B cell (primary cell): Measurements from ENCODE around the gene USPL1. TPM values are rescaled to one million over a fixed set of nuclear protein-coding genes. Genes with fewer than 3 reads are reported as not detected.

Source experiments
- ATAC-seq: fragments of 200-7000 bp; cut with Tn5 transposase; one replicate; pipeline ENCODE4 v1.10.0; 2021; ENCODE audit warnings: low read depth, mild to moderate bottlenecking, moderate number of reproducible peaks, moderate library complexity
- CTCF ChIA-PET: fragments of 350-600 bp; sonication (Branson Sonifier 250); formaldehyde crosslinking; loops from one replicate; lab custom pipeline; 2021; ENCODE audit warnings: antibody characterized with exemption, inconsistent platforms; lab: Charles Lee
- POLR2A ChIA-PET: fragments of 350-600 bp; sonication (Branson Sonifier 250); formaldehyde crosslinking; loops from one replicate; lab custom pipeline; 2021; ENCODE audit warnings: antibody characterized with exemption; lab: Charles Lee
- DNase-seq: peaks from one replicate; pipeline ENCODE4 v3.0.0; 2013
- H2AFZ ChIP-seq: 2 replicates; pipeline ENCODE4 v1.6.1; 2012; ENCODE audit warnings: mild to moderate bottlenecking, low read depth, low read length; ENCODE audit not compliant: insufficient read depth, poor library complexity, severe bottlenecking
- H3K27ac ChIP-seq, 2 donors: 1 replicate in 1 of 2; 2 replicates in 1 of 2; pipeline ENCODE4 v1.5.1; 2012 to 2013; ENCODE audit warnings: low read length in 2 of 2, mild to moderate bottlenecking in 2 of 2, moderate library complexity in 1 of 2
- H3K27me3 ChIP-seq, 4 experiments: fragments of 200-600 bp in 1 of 4; sonication (generic) in 1 of 4; replicated peaks in 1 of 4; 1 replicate in 2 of 4; 2 replicates in 2 of 4; pipeline versions ENCODE4 v1.6.1 to v1.7.0; 2013 to 2016; ENCODE audit warnings: low read length in 3 of 4, mild to moderate bottlenecking in 2 of 4, mixed read lengths in 1 of 4, moderate library complexity in 1 of 4; ENCODE audit not compliant: insufficient read depth in 4 of 4, control insufficient read depth in 3 of 4; ENCODE audit errors: control extremely low read depth in 1 of 4
- H3K36me3 ChIP-seq, 2 experiments: replicated peaks in 1 of 2; 1 replicate in 1 of 2; 2 replicates in 1 of 2; pipeline versions ENCODE4 v1.6.1 to v1.7.1; 2013; ENCODE audit warnings: low read length in 1 of 2; ENCODE audit not compliant: insufficient read depth in 2 of 2, control insufficient read depth in 1 of 2; ENCODE audit errors: control extremely low read depth in 1 of 2, extremely low read depth in 1 of 2
- H3K4me1 ChIP-seq, 2 donors: fragments of 200-600 bp in 1 of 2; sonication (generic) in 1 of 2; 1 replicate in 1 of 2; 2 replicates in 1 of 2; pipeline versions ENCODE4 v1.5.1 to v1.6.1; 2013 to 2017; ENCODE audit warnings: low read length in 2 of 2; ENCODE audit not compliant: control insufficient read depth in 2 of 2, insufficient read depth in 2 of 2
- H3K4me2 ChIP-seq: replicated peaks from 2 replicates; pipeline ENCODE3; 2012; ENCODE audit warnings: mild to moderate bottlenecking, low read depth, low read length; ENCODE audit not compliant: poor library complexity, severe bottlenecking
- H3K4me3 ChIP-seq, 5 experiments: fragments of 200-600 bp in 1 of 5; sonication (generic) in 1 of 5; 1 replicate in 3 of 5; 2 replicates in 2 of 5; pipeline versions ENCODE4 v1.5.1 to v1.7.0; 2011 to 2016; ENCODE audit warnings: low read length in 4 of 5, mild to moderate bottlenecking in 4 of 5, low read depth in 2 of 5, control low read depth in 1 of 5, moderate library complexity in 1 of 5; ENCODE audit not compliant: insufficient read depth in 1 of 5; ENCODE audit errors: control extremely low read depth in 1 of 5, extremely low read depth in 1 of 5
- H3K79me2 ChIP-seq: fragments of 200-600 bp; sonication (generic); one replicate; pipeline ENCODE4 v1.6.0; 2016; ENCODE audit warnings: low read length; ENCODE audit not compliant: control insufficient read depth, insufficient read depth
- H3K9ac ChIP-seq: fragments of 200-600 bp; sonication (generic); 2 replicates; pipeline ENCODE4 v1.6.1; 2017; ENCODE audit warnings: mild to moderate bottlenecking, low read length, moderate library complexity
- H3K9me3 ChIP-seq, 3 donors: one replicate each; pipeline versions ENCODE4 v1.6.1 to v1.7.1; 2013; ENCODE audit warnings: low read length in 2 of 3; ENCODE audit not compliant: control insufficient read depth in 2 of 3, insufficient read depth in 1 of 3; ENCODE audit errors: control extremely low read depth in 1 of 3
- H4K20me1 ChIP-seq: 2 replicates; pipeline ENCODE4 v1.6.0; 2012; ENCODE audit warnings: mild to moderate bottlenecking, low read length; ENCODE audit not compliant: insufficient read depth, control insufficient read depth, poor library complexity, severe bottlenecking
- H3K27ac Mint-ChIP-seq: one replicate; pipeline ENCODE4 v1.8.0; 2021; ENCODE audit warnings: mixed read lengths
- H3K27me3 Mint-ChIP-seq: one replicate; pipeline ENCODE4 v1.8.0; 2021; ENCODE audit warnings: mixed read lengths
- H3K4me1 Mint-ChIP-seq: one replicate; pipeline ENCODE4 v1.8.0; 2021; ENCODE audit warnings: mixed read lengths
- H3K4me3 Mint-ChIP-seq: one replicate; pipeline ENCODE4 v1.8.0; 2021; ENCODE audit warnings: mixed read lengths
- H3K9me3 Mint-ChIP-seq: one replicate; pipeline ENCODE4 v1.8.0; 2022; ENCODE audit warnings: mixed read lengths; ENCODE audit not compliant: insufficient read depth
- EZH2 ChIP-seq: IDR thresholded peaks from 2 replicates; pipeline ENCODE4 v1.6.1; 2012; ENCODE audit warnings: borderline replicate concordance, low read depth, mild to moderate bottlenecking, moderate library complexity, low read length; ENCODE audit not compliant: insufficient read depth, poor library complexity, severe bottlenecking
- WGBS: methylation state at CpG from one replicate; pipeline ENCODE4 v1.1.5; 2013; ENCODE audit warnings: missing lambda C conversion rate; ENCODE audit not compliant: insufficient coverage; 5-methylcytosine and 5-hydroxymethylcytosine counted together
- intact Hi-C: fragments of 100-400 bp; cut with micrococcal nuclease; formaldehyde crosslinking; loops from one replicate; pipeline ENCODE4 v1.10.0; 2022
- polyA plus RNA-seq: library from polyadenylated mRNA; depleted of rRNA; stranded (reverse); fragments of >200 nt; gene quantifications from 2 replicates; pipeline ENCODE4 v1.2.3, GENCODE V29; 2012
- total RNA-seq, 2 donors: library from RNA; stranded (reverse); fragments of 120-200 nt in 1 of 2; gene quantifications; 1 replicate in 1 of 2; 2 replicates in 1 of 2; pipeline versions ENCODE4 v1.2.3 to v1.2.4, GENCODE V29; 2013 to 2022
- TF ChIP-seq, protein P1 (sequence below): fragments of 200-600 bp; IDR thresholded peaks from one replicate; pipeline ENCODE4 v1.8.0; 2022; ENCODE audit warnings: antibody characterized with exemption, mild to moderate bottlenecking

USPL1 gene
- total and polyA plus RNA-seq, 2 donors (not counting 1 experiment from before 2014, with no cell fraction given) = 30.2 to 55.8 TPM

- Mint-ChIP-seq H3K27ac (peak overlapping the region; percentile 50), H3K4me3 (no peak overlapping the region), H3K4me1 (peaks cover 24% of the 10 kb centered on the region), H3K9me3 (peaks cover under 1% of the 10 kb centered on the region), H3K27me3 (no peaks in the 10 kb centered on the region)
- TF ChIP-seq EZH2 = no peak
- TF ChIP-seq, protein P1, sequence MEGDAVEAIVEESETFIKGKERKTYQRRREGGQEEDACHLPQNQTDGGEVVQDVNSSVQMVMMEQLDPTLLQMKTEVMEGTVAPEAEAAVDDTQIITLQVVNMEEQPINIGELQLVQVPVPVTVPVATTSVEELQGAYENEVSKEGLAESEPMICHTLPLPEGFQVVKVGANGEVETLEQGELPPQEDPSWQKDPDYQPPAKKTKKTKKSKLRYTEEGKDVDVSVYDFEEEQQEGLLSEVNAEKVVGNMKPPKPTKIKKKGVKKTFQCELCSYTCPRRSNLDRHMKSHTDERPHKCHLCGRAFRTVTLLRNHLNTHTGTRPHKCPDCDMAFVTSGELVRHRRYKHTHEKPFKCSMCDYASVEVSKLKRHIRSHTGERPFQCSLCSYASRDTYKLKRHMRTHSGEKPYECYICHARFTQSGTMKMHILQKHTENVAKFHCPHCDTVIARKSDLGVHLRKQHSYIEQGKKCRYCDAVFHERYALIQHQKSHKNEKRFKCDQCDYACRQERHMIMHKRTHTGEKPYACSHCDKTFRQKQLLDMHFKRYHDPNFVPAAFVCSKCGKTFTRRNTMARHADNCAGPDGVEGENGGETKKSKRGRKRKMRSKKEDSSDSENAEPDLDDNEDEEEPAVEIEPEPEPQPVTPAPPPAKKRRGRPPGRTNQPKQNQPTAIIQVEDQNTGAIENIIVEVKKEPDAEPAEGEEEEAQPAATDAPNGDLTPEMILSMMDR = no peak
- intact Hi-C loops = no loop called here
- POLR2A ChIA-PET = no interaction called here
- Histone ChIP-seq H3K27ac (no peak overlapping the region), H2AFZ (no peak overlapping the region), H3K4me3 (no peak overlapping the region), H3K4me2 (no peak overlapping the region), H3K9ac (no peak overlapping the region), H3K27me3 (no peaks in the 10 kb centered on the region), H3K4me1 (peaks cover 7 to 9% of the 10 kb centered on the region in 2 donors), H3K36me3 (peaks cover 34 to 68% of the 10 kb centered on the region in 2 experiments), H3K9me3 (peaks cover 0 to under 1% (median 0%) of the 10 kb centered on the region in 3 donors), H3K79me2 (peaks cover 21% of the 10 kb centered on the region), H4K20me1 (no peaks in the 10 kb centered on the region)
- no peak for ATAC-seq
- CTCF ChIA-PET = no interaction called here
- DNase-seq = no peak
- no CpG with 5 or more reads among the region's 1 CpG for WGBS
These were observed 36.7 kb downstream of the USPL1 start for GRCh38 chr13:30654430-30654829.

GRCh38 chr13:30656178-30656577 lies 38.5 kb downstream of the USPL1 start:
- Histone ChIP-seq H4K20me1 (no peaks in the 10 kb centered on the region), H3K9ac (no peak overlapping the region), H3K4me1 (peaks cover 20 to 24% of the 10 kb centered on the region in 2 donors), H3K9me3 (peaks cover 2 to 10% (median 10%) of the 10 kb centered on the region in 3 donors), H3K4me2 (no peak overlapping the region), H2AFZ (no peak overlapping the region), H3K27me3 (no peaks in the 10 kb centered on the region), H3K36me3 (peaks cover 34 to 59% of the 10 kb centered on the region in 2 experiments), H3K27ac (peak overlapping the region in 1 of 2 donors; percentile 6), H3K4me3 (no peak overlapping the region), H3K79me2 (peaks cover 6% of the 10 kb centered on the region)
- CTCF ChIA-PET = no interaction called here
- Mint-ChIP-seq H3K9me3 (peaks cover 4% of the 10 kb centered on the region), H3K27me3 (no peaks in the 10 kb centered on the region), H3K4me3 (no peak overlapping the region), H3K27ac (no peak overlapping the region), H3K4me1 (peaks cover 33% of the 10 kb centered on the region)
- WGBS = no CpG with 5 or more reads among the region's 3 CpGs
- POLR2A ChIA-PET = no interaction called here
- TF ChIP-seq, protein P1 = no peak
- DNase-seq (no peak), ATAC-seq (no peak)
- intact Hi-C loops = no loop called here
